HG03342 (cell line): ENCODE results near the gene GIMAP5.

ENCODE experiments used
- ATAC-seq: cut with Tn5 transposase; IDR thresholded peaks from one replicate; pipeline ENCODE4 v1.9.1; 2021; ENCODE audit warnings: mild to moderate bottlenecking, moderate library complexity; ENCODE audit not compliant: unreplicated experiment

GIMAP5 gene

GRCh38 chr7:150734254-150734653 lies 3.0 kb upstream of the GIMAP5 start:
- no peak for ATAC-seq

GRCh38 chr7:150735596-150736358 lies 1.4 kb upstream of the GIMAP5 start:
- no peak for ATAC-seq

GRCh38 chr7:150736864-150737263 lies 354 bp upstream of the GIMAP5 start:
- no peak for ATAC-seq

GRCh38 chr7:150738092-150738491 lies 874 bp downstream of the GIMAP5 start:
- ATAC-seq = no peak

- no peak for ATAC-seq
Observed at GRCh38 chr7:150738591-150739001, 1.4 kb downstream of the GIMAP5 start.

- no peak for ATAC-seq
Observed at GRCh38 chr7:150739033-150739432, 1.8 kb downstream of the GIMAP5 start.

- no peak for ATAC-seq
Observed at GRCh38 chr7:150740053-150740452, 2.8 kb downstream of the GIMAP5 start.

- ATAC-seq = no peak
Observed at GRCh38 chr7:150742286-150742968, 5.2 kb downstream of the GIMAP5 start.

GRCh38 chr7:150744041-150744656 lies 6.9 kb downstream of the GIMAP5 start:
- ATAC-seq = no peak

- ATAC-seq = no peak
Observed at GRCh38 chr7:150745086-150745485, 7.9 kb downstream of the GIMAP5 start.

GRCh38 chr7:150745876-150746275 lies 8.7 kb downstream of the GIMAP5 start:
- ATAC-seq = no peak

- no peak for ATAC-seq
Observed at GRCh38 chr7:150746921-150747320, 9.7 kb downstream of the GIMAP5 start.

- ATAC-seq = no peak
Observed at GRCh38 chr7:150748376-150748775, 11.2 kb downstream of the GIMAP5 start.

GRCh38 chr7:150751702-150752101 lies 14.5 kb downstream of the GIMAP5 start:
- no peak for ATAC-seq

- no peak for ATAC-seq
Observed at GRCh38 chr7:150753239-150753638, 16.0 kb downstream of the GIMAP5 start.

GRCh38 chr7:150753826-150754603 lies 16.8 kb downstream of the GIMAP5 start:
- no peak for ATAC-seq

GRCh38 chr7:150754951-150755350 lies 17.7 kb downstream of the GIMAP5 start:
- no peak for ATAC-seq

- ATAC-seq = no peak
Observed at GRCh38 chr7:150755473-150756099, 18.4 kb downstream of the GIMAP5 start.

GRCh38 chr7:150756166-150756565 lies 18.9 kb downstream of the GIMAP5 start:
- ATAC-seq = no peak

GRCh38 chr7:150756858-150757257 lies 19.6 kb downstream of the GIMAP5 start:
- ATAC-seq = peak; percentile 56

- ATAC-seq = no peak
Observed at GRCh38 chr7:150759479-150759878, 22.3 kb downstream of the GIMAP5 start.
